ENCODE results near the gene COX19.
"Not testable (repeated sequence)": the region's sequence is repeated elsewhere in the genome, so short reads cannot be mapped to it uniquely, and the experiment has no call there.

Gene COX19

GRCh38 chr7:939843-940242 is 35.5 kb downstream of the COX19 start:
- no peak for DNase-seq

GRCh38 chr7:938546-939185 is 36.7 kb downstream of the COX19 start:
- DNase-seq = no peak

- DNase-seq = no peak
Observed at GRCh38 chr7:937856-938484, 37.4 kb downstream of the COX19 start.

GRCh38 chr7:936386-937054 is 38.8 kb downstream of the COX19 start:
- DNase-seq = no peak

- no peak for DNase-seq
Observed at GRCh38 chr7:935874-936385, 39.4 kb downstream of the COX19 start.

GRCh38 chr7:935164-935873 is 40.0 kb downstream of the COX19 start:
- DNase-seq = no peak

GRCh38 chr7:934469-935163 is 40.7 kb downstream of the COX19 start:
- no peak for DNase-seq

GRCh38 chr7:932651-932975 is 42.7 kb downstream of the COX19 start:
- no peak for DNase-seq

- no peak for DNase-seq
Observed at GRCh38 chr7:931871-932650, 43.3 kb downstream of the COX19 start.

GRCh38 chr7:930975-931758 is 44.2 kb downstream of the COX19 start:
- DNase-seq = no peak

- no peak for DNase-seq
Observed at GRCh38 chr7:929311-929711, 46.0 kb downstream of the COX19 start.

GRCh38 chr7:927031-927671 is 48.2 kb downstream of the COX19 start:
- no peak for DNase-seq

GRCh38 chr7:926061-927030 is 49.0 kb downstream of the COX19 start:
- no peak for DNase-seq

GRCh38 chr7:925601-926000 is 49.7 kb downstream of the COX19 start:
- DNase-seq = no peak

- no peak for DNase-seq
Observed at GRCh38 chr7:924541-925231, 50.7 kb downstream of the COX19 start.

GRCh38 chr7:924042-924441 is 51.3 kb downstream of the COX19 start:
- not testable (repeated sequence) for DNase-seq

GRCh38 chr7:923108-924041 is 52.0 kb downstream of the COX19 start:
- DNase-seq = no peak

Measured in amniotic stem cell (primary cell).